GM12878 (cell line): ENCODE results near the gene OR5K1. TPM values are rescaled to one million over a fixed set of nuclear protein-coding genes. Genes with fewer than 3 reads are reported as not detected.

Experiments
- ATAC-seq: fragments of 200-7000 bp; cut with Tn5 transposase; 3 replicates; pipeline ENCODE4 v1.9.1; 2020; ENCODE audit warnings: mild to moderate bottlenecking, moderate library complexity
- BruUV-seq: library from RNA; stranded (reverse); fragments of 400-500 nt; replicated peaks from 2 replicates; lab custom pipeline; 2021; lab: Mats Ljungman, UMichigan
- CTCF ChIA-PET: fragments of 300-600 bp; sonication (Branson Sonifier 250); formaldehyde crosslinking; extraction: SDS; loops from one replicate; lab custom pipeline; 2021; ENCODE audit warnings: inconsistent platforms; lab: Yijun Ruan, JAX
- POLR2A ChIA-PET: fragments of 350-600 bp; formaldehyde crosslinking; extraction: SDS; loops from one replicate; lab custom pipeline; 2021; ENCODE audit warnings: inconsistent platforms; lab: Charles Lee
- RAD21 ChIA-PET: fragments of 300-600 bp; sonication (Branson Sonifier 250); formaldehyde crosslinking; loops from one replicate; lab custom pipeline; 2023; ENCODE audit warnings: antibody characterized with exemption; ENCODE audit not compliant: unreplicated experiment; lab: Charles Lee
- SMC1A ChIA-PET: fragments of 300-600 bp; sonication (Branson Sonifier 250); formaldehyde crosslinking; loops from one replicate; lab custom pipeline; 2023; ENCODE audit not compliant: unreplicated experiment, uncharacterized antibody; lab: Charles Lee
- DNase-seq: peaks from one replicate; pipeline ENCODE4 v3.0.0-alpha.2; 2011; ENCODE audit warnings: low read depth, low spot score
- FAIRE-seq: peaks from 3 replicates; lab custom pipeline; 2011; peaks lifted over from hg19 to GRCh38; lab: Jason Lieb, UNC
- H2AFZ ChIP-seq: 2 replicates; pipeline ENCODE4 v1.6.0; 2011; ENCODE audit warnings: low read depth, low read length, control low read depth; ENCODE audit not compliant: control insufficient read depth
- H3K27ac ChIP-seq: 2 replicates; pipeline ENCODE4 v1.5.1; 2011; ENCODE audit warnings: control low read depth; ENCODE audit not compliant: control insufficient read depth, insufficient read depth
- H3K27me3 ChIP-seq, 2 experiments: replicated peaks in 1 of 2; 2 replicates each; pipeline versions ENCODE4 v1.6.0 to v1.6.1; 2011; ENCODE audit warnings: low read length in 1 of 2; ENCODE audit not compliant: control insufficient read depth in 2 of 2, insufficient read depth in 2 of 2
- H3K36me3 ChIP-seq, 2 experiments: 2 replicates each; pipeline ENCODE4 v1.5.1; 2011; ENCODE audit warnings: low read length in 1 of 2; ENCODE audit not compliant: control insufficient read depth in 2 of 2, insufficient read depth in 2 of 2
- H3K4me1 ChIP-seq: 2 replicates; pipeline ENCODE4 v1.6.1; 2011; ENCODE audit warnings: mild to moderate bottlenecking, low read length, moderate library complexity, mixed read lengths; ENCODE audit not compliant: control insufficient read depth, insufficient read depth
- H3K4me2 ChIP-seq: 2 replicates; pipeline ENCODE4 v1.6.0; 2011; ENCODE audit warnings: control low read depth; ENCODE audit not compliant: control insufficient read depth, insufficient read depth
- H3K4me3 ChIP-seq: fragments of 200-600 bp; sonication (generic); 2 replicates; pipeline ENCODE4 v1.5.1; 2016
- H3K79me2 ChIP-seq: 2 replicates; pipeline ENCODE4 v1.6.0; 2011; ENCODE audit warnings: low read length; ENCODE audit not compliant: control insufficient read depth, insufficient read depth
- H3K9ac ChIP-seq: 2 replicates; pipeline ENCODE4 v1.8.0; 2011; ENCODE audit warnings: low read length, control low read depth, mixed read lengths; ENCODE audit not compliant: control insufficient read depth, insufficient read depth
- H3K9me3 ChIP-seq: replicated peaks from 3 replicates; pipeline ENCODE4 v1.5.1; 2011; ENCODE audit warnings: mild to moderate bottlenecking, low read length; ENCODE audit not compliant: control insufficient read depth, insufficient read depth
- H4K20me1 ChIP-seq: 2 replicates; pipeline ENCODE4 v1.6.0; 2011; ENCODE audit not compliant: control insufficient read depth, insufficient read depth
- DPF2 ChIP-seq: fragments of 450-650 bp; IDR thresholded peaks from 2 replicates; pipeline ENCODE4 v1.6.1; 2017; ENCODE audit warnings: mild to moderate bottlenecking
- ZSCAN29 ChIP-seq: fragments of 450-650 bp; IDR thresholded peaks from 2 replicates; pipeline ENCODE4 v1.6.1; 2017; ENCODE audit warnings: mild to moderate bottlenecking, moderate library complexity
- in situ Hi-C: fragments of 300-500 bp; cut with MboI; formaldehyde crosslinking; loops from 9 replicates; pipeline ENCODE4 v1.14.3; 2018; ENCODE audit warnings: mixed read lengths
- intact Hi-C: fragments of 100-400 bp; cut with micrococcal nuclease; formaldehyde crosslinking; loops from one replicate; pipeline ENCODE4 v1.14.2; 2022; ENCODE audit not compliant: unreplicated experiment
- polyA plus RNA-seq, 11 experiments: library from polyadenylated mRNA; depleted of rRNA in 4 of 11; unstranded in 6 of 11; stranded (reverse) in 5 of 11; fragments of >200 nt; fragmentation: Nextera tagmentation in 4 of 11; fragmentation: Illumina TruSeq in 1 of 11; extraction: Ambion mirVana in 4 of 11; extraction: Trizol in 1 of 11; gene quantifications; 1 replicate in 1 of 11; 2 replicates in 10 of 11; pipeline versions ENCODE4 v1.2.1 to v1.2.3, GENCODE V29; 2011 to 2016; ENCODE audit warnings: inconsistent platforms in 2 of 11, missing spikeins in 2 of 11, low read depth in 1 of 11
- total RNA-seq, 4 experiments: library from RNA; depleted of rRNA in 3 of 4; stranded (reverse); fragments of >200 nt in 3 of 4; fragmentation: Illumina TruSeq in 1 of 4; extraction: Trizol in 1 of 4; gene quantifications; 2 replicates each; pipeline versions ENCODE4 v1.2.1 to v1.2.3, GENCODE V29; 2013 to 2021
- TF ChIP-seq, protein P1 (sequence below): IDR thresholded peaks from 2 replicates; pipeline ENCODE4 v1.6.1; 2011; ENCODE audit warnings: borderline replicate concordance, low read depth, mild to moderate bottlenecking, moderate library complexity, low read length; ENCODE audit not compliant: insufficient read depth, poor library complexity, severe bottlenecking
- TF ChIP-seq, protein P2 (sequence below): fragments of 450-650 bp; IDR thresholded peaks from 2 replicates; pipeline ENCODE4 v1.6.1; 2016; ENCODE audit warnings: mild to moderate bottlenecking

The OR5K1 gene
- total and polyA plus RNA-seq, 10 of the 15 experiments (the other 5 are each of a cell fraction or from before 2014, with no cell fraction given): 0.50 TPM; not detected in 9

DNA sequence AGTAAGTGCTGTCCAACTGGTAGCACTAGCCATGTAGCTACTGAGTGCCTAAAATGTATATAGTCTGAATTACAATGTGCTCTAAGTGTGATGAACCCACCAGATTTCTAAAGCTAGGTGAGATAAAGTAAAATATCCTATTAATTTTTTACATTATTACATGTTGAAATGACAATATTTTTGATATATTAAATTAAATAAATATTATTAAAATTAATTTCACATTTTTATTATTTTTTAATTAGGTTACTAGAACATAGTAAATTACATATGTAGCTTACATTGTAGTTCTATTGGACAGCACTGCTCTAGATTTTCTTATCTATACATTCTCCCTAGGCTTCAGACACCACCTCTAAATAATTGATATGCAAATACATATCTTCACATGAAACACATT, 9.2 kb upstream of the OR5K1 start:
- TF ChIP-seq, protein P1, sequence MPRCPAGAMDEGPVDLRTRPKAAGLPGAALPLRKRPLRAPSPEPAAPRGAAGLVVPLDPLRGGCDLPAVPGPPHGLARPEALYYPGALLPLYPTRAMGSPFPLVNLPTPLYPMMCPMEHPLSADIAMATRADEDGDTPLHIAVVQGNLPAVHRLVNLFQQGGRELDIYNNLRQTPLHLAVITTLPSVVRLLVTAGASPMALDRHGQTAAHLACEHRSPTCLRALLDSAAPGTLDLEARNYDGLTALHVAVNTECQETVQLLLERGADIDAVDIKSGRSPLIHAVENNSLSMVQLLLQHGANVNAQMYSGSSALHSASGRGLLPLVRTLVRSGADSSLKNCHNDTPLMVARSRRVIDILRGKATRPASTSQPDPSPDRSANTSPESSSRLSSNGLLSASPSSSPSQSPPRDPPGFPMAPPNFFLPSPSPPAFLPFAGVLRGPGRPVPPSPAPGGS: no peak
- TF ChIP-seq ZSCAN29: no peak
- TF ChIP-seq DPF2: no peak
- TF ChIP-seq, protein P2, sequence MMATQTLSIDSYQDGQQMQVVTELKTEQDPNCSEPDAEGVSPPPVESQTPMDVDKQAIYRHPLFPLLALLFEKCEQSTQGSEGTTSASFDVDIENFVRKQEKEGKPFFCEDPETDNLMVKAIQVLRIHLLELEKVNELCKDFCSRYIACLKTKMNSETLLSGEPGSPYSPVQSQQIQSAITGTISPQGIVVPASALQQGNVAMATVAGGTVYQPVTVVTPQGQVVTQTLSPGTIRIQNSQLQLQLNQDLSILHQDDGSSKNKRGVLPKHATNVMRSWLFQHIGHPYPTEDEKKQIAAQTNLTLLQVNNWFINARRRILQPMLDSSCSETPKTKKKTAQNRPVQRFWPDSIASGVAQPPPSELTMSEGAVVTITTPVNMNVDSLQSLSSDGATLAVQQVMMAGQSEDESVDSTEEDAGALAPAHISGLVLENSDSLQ: no peak
- Histone ChIP-seq H3K9ac (no peak overlapping the region), H2AFZ (no peak overlapping the region), H3K4me3 (no peak overlapping the region), H3K79me2 (no peaks in the 10 kb centered on the region), H3K27ac (no peak overlapping the region), H3K36me3 (no peaks in the 10 kb centered on the region), H4K20me1 (no peaks in the 10 kb centered on the region), H3K4me1 (no peaks in the 10 kb centered on the region), H3K27me3 (no peaks in the 10 kb centered on the region), H3K9me3 (no peaks in the 10 kb centered on the region; the same call in 1 of the 3 replicates), H3K4me2 (no peak overlapping the region)
- ChIA-PET CTCF (interaction anchor here (1.2 to 3.6 kb wide), 2 partner anchors 9 to 133 kb away, joined by 3 to 10 read pairs; no protein-coding TSS in a partner anchor), RAD21 (no interaction called here), SMC1A (interaction anchor here (0.9 to 2.3 kb wide), 3 partner anchors 10 to 118 kb away, joined by 3 to 5 read pairs (median 4); no protein-coding TSS in a partner anchor), POLR2A (interaction anchor here (0.6 kb wide), 1 partner anchor 114 kb away, joined by 6 read pairs; no protein-coding TSS in a partner anchor)
- intact Hi-C loops (no loop called here), in situ Hi-C loops (no loop called here)
- no peak for DNase-seq
- ATAC-seq: no peak
- no TSS peak for BruUV-seq
- no peak for FAIRE-seq
